ENCODE measurements around the gene PRUNE1. TPM values are rescaled to one million over a fixed set of nuclear protein-coding genes. Genes with fewer than 3 reads are reported as not detected.
A peak's percentile ranks its signal among the peaks of the same experiment; 100 is the strongest.

PRUNE1 gene
- total and polyA plus RNA-seq, 2 of the 4 experiments (the other 2 are of a cell fraction), result 7.9 to 9.4 TPM

- peak overlapping the region; percentile 82 for H3K14ac ChIP-seq (replicated peaks; ENCODE audit: low read depth, low read length)
- peak overlapping the region; percentile 64 for H3K4me3 ChIP-seq (ENCODE audit: insufficient read depth, low read depth, low read length)
- no peak for TF ChIP-seq CHD1 (IDR thresholded peaks at IDR 0.05; ENCODE audit: low read depth, low read length)
- TF ChIP-seq MXI1 (IDR thresholded peaks at IDR 0.05; ENCODE audit: borderline replicate concordance, low read depth, low read length), result no peak
- TF ChIP-seq MAFK (IDR thresholded peaks at IDR 0.05; ENCODE audit: low read depth, low read length), result no peak
- no peak for TF ChIP-seq CEBPB (IDR thresholded peaks at IDR 0.05; ENCODE audit: low read depth, low read length)
- no peak for TF ChIP-seq RCOR1 (IDR thresholded peaks at IDR 0.05; ENCODE audit: insufficient replicate concordance, low read length)
- TF ChIP-seq NFE2L2 (IDR thresholded peaks at IDR 0.05; ENCODE audit: low read depth, low read length), result no peak
- no peak for TF ChIP-seq ELK1 (IDR thresholded peaks at IDR 0.05; ENCODE audit: borderline replicate concordance, low read depth, low read length)
- TF ChIP-seq MAZ (IDR thresholded peaks at IDR 0.05; ENCODE audit: borderline replicate concordance, low read depth, low read length), result no peak
- peak overlapping the region; percentile 94 for H3K9ac ChIP-seq (ENCODE audit: low read depth, low read length)
- peak overlapping the region; percentile 93 for H3K4ac ChIP-seq (ENCODE audit: low read depth, low read length)
- H3K4me2 ChIP-seq (ENCODE audit: low read depth, low read length), result peak overlapping the region; percentile 96
- POLR2A ChIA-PET (ENCODE audit: unreplicated experiment), result interaction anchor here (0.6 kb wide), 1 partner anchor 244 kb away, joined by 4 read pairs; no protein-coding TSS in a partner anchor
- H3K23ac ChIP-seq (ENCODE audit: low read depth, low read length), result peak overlapping the region; percentile 97
- CTCF ChIA-PET, result no interaction called here
- peak overlapping the region; percentile 54 for H3K56ac ChIP-seq (ENCODE audit: extremely low read depth, insufficient read depth, low read length)
- H4K8ac ChIP-seq (ENCODE audit: low read depth in 2 of 2, low read length in 2 of 2), result peak overlapping the region; percentile 80 to 81; a peak in 3 of 4 replicates
- peaks cover 36% of the 10 kb centered on the region for H3K4me1 ChIP-seq (ENCODE audit: control insufficient read depth, insufficient read depth, low read length)
- H2BK5ac ChIP-seq (ENCODE audit: low read depth, low read length, poor library complexity, severe bottlenecking), result peak overlapping the region; percentile 74
- WGBS, 2 experiments (ENCODE audit: extremely low coverage in 2 of 2, insufficient read length in 1 of 2), result 0% methylated on average over 28 of the region's 67 CpGs; no CpG with 5 or more reads in 1 of the 2 experiments
- peak overlapping the region; percentile 89 for H2AFZ ChIP-seq (replicated peaks; ENCODE audit: low read length, poor library complexity)
- in situ Hi-C loops (cut with MboI; ENCODE audit: low sequenced_read_pairs), result loop anchor here (10.0 kb wide), 1 partner anchor 61 kb away; the partner anchor contains the start of gene BNIPL
- H3K36me3 ChIP-seq (ENCODE audit: control insufficient read depth, insufficient read depth, low read length), result no peaks in the 10 kb centered on the region
- H3K27ac ChIP-seq (ENCODE audit: insufficient read depth, low read length), result peak overlapping the region; percentile 86
- peak overlapping the region; percentile 47; the same call in 1 of the 2 replicates for H2BK120ac ChIP-seq (ENCODE audit: low read depth, low read length)
- no TSS peak for BruUV-seq (replicated peaks)
- peaks cover 3 to 50% of the 10 kb centered on the region in 2 experiments; a peak in 2 of 4 replicates for H3K79me1 ChIP-seq (ENCODE audit: low read depth in 1 of 2, low read length in 2 of 2)
- H4K5ac ChIP-seq (ENCODE audit: low read depth, low read length), result peak overlapping the region; percentile 56
- no peak overlapping the region for H2BK20ac ChIP-seq (ENCODE audit: low read depth, low read length)
- H3K27me3 ChIP-seq (ENCODE audit: control insufficient read depth, insufficient read depth, low read length), result no peaks in the 10 kb centered on the region
- H4K91ac ChIP-seq (ENCODE audit: insufficient read depth, low read depth, low read length), result peak overlapping the region; percentile 81
- H3K9me3 ChIP-seq (ENCODE audit: control insufficient read depth, insufficient read depth, low read length), result no peaks in the 10 kb centered on the region
- peak overlapping the region; percentile 98 for H2AK9ac ChIP-seq (replicated peaks; ENCODE audit: low read depth, low read length, poor library complexity)
- peaks cover 38% of the 10 kb centered on the region for H3K9me1 ChIP-seq (ENCODE audit: insufficient read depth, low read length)
- H4K20me1 ChIP-seq (ENCODE audit: insufficient read depth, low read length), result peaks cover 47% of the 10 kb centered on the region
- ATAC-seq (ENCODE audit: low read depth) (peak; percentile 33), DNase-seq (no peak)
- H2AK5ac ChIP-seq (ENCODE audit: low read depth, low read length), result peak overlapping the region; percentile 94
- no peak overlapping the region for H2BK15ac ChIP-seq (ENCODE audit: low read depth, low read length)
- intact Hi-C loops (cut with micrococcal nuclease), result no loop called here
- dilution Hi-C loops (cut with HindIII; ENCODE audit: low sequenced_read_pairs, unreplicated experiment), result no loop called here
- H3K18ac ChIP-seq (ENCODE audit: low read depth, low read length), result peak overlapping the region; percentile 16; the same call in 1 of the 2 replicates
Observed at GRCh38 chr1:150973836-150974579, 34.2 kb upstream of the PRUNE1 start.

Data from IMR-90 (cell line).